HG03457 (cell line): ENCODE results near the gene STARD9.
"Not testable (repeated sequence)": the region's sequence is repeated elsewhere in the genome, so short reads cannot be mapped to it uniquely, and the experiment has no call there.

Experiments used
- ATAC-seq: cut with Tn5 transposase; IDR thresholded peaks from one replicate; pipeline ENCODE4 v1.9.1; 2021; ENCODE audit warnings: moderate number of reproducible peaks; ENCODE audit not compliant: unreplicated experiment

The STARD9 gene

DNA sequence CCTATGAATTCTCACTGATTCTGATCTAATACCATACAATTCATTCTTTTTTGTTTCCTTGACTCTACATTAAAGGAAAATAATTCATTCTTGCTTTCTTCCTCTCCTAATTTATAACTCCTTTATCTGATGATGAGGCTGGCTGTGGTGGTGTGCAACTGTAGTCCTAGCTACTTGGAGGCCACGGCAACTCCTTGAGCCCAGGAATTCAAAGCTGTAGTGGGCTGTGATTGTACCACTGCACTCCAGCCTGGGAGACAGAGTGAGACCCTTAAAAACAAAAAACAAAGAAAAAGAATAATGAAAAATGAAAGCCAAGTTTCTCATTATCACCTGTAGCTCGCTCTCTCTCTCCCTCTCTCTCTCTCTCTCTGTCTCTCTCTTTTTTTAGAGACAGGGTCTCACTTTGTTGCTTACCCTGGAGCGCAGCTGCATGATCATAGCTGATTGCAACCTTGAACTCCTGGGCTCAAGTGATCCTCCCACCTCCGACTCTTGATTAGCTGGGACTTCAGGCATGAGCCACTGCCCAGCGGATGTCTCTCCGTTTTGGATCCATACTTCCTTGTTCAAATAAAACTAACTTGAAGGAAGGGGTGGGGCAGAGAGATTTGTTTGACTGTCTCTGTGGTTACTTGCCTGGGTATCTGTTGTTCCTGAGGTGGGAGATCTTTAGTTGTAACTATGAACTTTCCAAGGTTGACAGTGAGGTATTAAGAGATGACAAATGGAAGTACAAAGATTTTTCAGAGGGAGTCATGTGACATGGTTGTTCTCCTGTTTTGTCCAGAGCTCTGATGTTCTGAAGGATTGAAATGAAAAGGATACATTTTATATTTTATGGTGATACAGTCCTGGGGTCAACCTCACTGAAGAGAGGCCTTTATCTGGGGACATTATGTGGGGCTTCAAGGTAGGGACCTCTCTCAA, 46.9 kb downstream of the STARD9 start:
- no peak for ATAC-seq

DNA sequence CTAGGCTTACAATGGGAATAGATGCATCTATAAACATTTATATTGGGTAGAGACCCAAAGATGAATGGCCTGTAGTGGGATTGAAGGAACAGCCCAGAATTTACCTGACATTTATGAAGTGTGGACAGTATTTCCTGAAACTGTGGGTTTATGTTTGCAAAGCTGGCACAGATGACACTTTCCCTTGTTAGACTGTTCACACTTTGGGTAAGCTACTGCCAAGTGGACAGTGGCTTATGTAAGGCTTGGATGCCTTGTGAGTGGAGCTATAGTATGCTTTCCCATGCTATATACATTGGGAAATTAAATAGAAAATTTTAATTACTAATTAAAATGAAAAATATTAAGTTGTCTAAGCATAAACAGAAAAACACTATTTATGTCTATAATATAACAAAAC, 48.5 kb downstream of the STARD9 start:
- ATAC-seq = no peak

GRCh38 chr15:42627485-42627884, 52.1 kb downstream of the STARD9 start:
- ATAC-seq = no peak

GRCh38 chr15:42628761-42629160, 53.4 kb downstream of the STARD9 start:
- ATAC-seq = no peak

DNA sequence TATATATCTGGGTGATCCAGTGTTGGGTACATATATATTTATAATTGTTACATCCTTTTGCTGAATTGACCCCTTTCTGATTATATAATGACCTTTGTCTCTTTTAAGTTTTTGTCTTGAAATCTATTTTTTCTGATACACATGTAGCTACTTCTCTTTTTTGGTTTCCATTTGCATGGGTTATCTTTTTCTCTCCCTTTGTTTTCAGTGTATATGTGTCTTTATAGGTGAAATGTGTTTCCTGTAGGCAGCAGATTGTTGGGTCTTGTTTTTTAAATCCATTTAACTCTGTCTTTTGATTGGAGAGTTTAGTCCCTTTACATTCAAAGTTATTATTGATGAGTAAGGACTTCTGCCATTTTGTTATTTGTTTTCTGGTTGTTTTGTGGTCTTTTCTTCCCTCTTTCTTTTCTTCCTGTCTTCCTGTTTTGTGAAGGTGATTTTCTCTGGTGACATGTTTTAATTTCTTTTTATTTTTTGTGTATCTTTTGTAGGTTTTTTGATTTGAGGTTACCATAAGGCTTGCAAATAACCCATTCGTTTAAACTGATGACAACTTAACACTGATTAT, 56.8 kb downstream of the STARD9 start:
- ATAC-seq = no peak

- no peak for ATAC-seq
Observed at GRCh38 chr15:42640109-42640508, 64.7 kb downstream of the STARD9 start.

- no peak for ATAC-seq
Observed at GRCh38 chr15:42650208-42651066, 75.0 kb downstream of the STARD9 start.

DNA sequence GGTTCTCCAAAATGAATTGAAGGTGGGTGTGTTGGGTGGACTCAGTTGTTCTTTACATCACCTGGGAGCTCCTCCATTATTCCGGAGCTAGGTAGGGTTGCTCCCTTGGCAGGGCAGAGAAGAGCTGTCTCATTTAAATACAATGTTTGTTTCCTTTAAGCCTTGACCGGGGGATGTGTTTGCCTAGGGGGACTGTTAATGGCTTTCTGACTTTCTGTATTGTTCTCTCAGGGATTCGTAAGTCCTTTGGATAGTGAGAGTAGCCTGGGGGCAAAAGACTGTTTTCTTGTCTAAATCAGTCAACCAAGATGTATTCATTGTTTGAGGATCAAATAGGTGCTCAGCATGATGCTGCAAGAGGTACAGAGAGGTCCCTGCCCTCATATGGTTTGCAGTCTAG, 90.4 kb downstream of the STARD9 start:
- no peak for ATAC-seq

DNA sequence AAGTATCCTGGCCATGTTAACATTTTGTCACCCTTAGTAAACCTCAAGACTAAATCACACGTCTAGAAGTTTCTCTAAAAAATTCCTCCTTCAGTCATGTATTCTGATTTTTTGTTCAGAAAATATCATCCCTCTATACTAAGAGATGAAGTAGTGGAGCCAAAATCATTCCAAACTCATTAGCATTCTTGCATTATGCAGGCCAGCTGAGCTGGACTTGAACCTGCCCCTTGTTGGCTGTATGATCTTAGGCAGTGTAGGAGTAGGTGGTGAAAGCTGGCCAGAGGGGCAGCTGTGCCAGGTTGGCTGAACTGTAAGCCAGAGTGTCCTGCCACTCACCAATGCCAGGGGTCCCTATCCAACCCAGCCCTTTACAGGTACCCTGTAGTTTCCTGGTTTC, 92.4 kb downstream of the STARD9 start:
- no peak for ATAC-seq

DNA sequence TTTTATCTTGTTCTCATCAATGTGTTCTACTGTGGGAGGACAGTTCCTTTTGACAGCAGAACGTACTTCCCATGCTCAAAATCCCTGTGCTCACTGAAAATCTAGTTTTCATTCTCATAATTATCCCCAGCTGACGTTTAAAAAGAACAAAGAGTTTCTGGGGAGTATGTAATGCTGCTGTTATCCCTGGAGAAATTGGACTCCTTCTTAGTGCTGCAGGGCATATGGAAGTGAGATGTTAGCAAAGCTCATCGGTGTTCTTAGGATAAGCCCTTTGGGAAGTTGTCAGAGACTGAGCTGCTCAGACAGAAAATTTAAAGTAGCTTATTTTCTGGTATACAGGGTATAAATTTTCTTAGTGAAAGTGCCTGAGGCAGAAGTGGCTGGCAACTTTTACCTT, 95.0 kb downstream of the STARD9 start:
- no peak for ATAC-seq

GRCh38 chr15:42672444-42672843, 97.0 kb downstream of the STARD9 start:
- no peak for ATAC-seq

- no peak for ATAC-seq
Observed at GRCh38 chr15:42674472-42674871, 99.1 kb downstream of the STARD9 start.

DNA sequence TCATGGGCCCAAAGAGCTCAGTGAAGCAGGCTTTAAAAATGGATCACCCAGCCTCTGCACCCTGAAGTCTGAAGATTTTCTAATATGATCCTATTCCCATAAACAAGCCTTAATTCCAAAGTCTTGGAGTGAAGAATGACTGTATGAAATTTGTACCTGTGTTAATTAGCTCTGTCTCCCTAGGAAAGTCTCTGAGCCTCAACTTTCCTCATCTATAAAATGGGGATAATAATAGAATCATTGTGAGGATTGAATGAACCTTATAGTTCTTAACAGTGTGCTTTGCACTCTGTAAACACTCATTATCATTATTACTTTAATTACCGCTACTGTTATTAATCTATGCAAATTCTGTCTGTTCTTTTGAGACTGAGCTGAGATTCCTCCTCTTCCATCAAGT, 99.6 kb downstream of the STARD9 start:
- ATAC-seq = no peak

DNA sequence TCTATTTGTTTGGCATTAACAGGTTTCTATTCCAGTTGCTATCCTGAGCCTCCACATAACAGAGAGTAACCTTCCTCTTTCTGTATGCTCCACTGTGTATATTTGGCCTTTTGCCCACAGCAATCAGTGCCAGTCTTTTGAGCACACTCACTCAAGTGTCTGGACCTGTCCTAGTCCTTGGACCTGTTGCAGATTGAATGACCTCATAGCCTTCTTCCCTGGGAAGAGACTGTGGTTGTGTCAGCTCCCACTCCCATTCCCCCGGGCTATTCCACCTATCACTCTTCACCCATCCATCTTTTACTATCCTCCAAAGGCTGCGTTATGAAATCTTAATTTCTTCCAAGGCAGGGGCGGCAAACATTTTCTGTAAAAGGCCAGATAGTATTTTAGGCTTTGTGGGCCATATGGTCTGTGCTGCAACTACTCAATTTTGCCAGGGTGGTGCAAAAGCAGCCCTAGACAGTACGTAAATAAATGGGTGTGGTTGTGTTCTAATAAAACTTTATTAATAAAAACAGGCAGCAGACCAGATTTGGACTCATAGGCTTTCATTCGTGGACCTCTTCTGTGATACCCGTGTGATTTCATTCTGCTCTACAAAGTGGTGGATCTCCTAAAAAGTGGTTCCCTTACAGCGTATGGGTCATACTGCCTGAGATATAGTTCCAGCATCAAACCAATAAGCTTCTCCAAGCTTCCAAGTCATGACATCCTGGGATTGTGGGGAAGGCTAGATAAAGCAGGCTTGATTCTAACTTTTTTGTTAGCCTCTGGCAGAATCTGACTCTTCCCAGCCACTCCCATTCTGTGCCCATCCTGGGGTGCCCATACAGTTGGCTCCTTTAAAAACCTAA, 104.1 kb downstream of the STARD9 start:
- no peak for ATAC-seq

DNA sequence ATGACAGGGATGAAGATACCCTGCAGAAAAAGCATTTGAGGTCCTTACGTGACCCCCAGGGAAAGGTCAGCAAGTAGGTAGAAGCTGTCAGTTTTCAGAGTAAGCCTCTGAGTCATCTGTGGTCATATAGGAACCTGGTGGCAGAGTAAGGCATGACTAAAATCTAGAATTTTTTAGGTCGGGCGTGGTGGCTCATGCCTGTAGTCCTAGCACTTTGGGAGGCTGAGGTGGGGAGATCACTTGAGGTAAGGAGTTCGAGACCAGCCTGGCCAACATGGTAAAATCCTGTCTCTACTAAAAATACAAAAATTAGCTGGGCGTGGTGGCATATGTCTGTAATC, 104.7 kb downstream of the STARD9 start:
- ATAC-seq = not testable (repeated sequence)

DNA sequence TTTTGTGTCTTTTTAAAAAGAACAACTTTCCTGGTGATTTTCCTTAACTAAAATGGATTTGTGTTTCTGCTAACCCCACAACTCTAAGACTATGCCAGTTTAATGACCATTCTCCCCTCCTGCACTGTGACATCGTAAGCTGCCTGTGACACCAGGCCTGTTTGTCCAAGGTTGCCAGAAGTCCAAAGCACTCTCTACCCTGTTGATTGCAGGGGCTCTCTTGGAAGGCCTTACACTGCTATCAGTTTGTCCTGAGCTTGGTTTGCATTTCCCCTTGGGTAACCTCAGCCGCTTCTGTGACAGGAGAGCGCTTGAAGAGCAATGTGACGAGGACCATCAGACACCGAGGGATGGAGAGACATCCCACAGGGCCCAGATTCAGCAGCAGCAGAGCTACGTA, 105.7 kb downstream of the STARD9 start:
- ATAC-seq = no peak

DNA sequence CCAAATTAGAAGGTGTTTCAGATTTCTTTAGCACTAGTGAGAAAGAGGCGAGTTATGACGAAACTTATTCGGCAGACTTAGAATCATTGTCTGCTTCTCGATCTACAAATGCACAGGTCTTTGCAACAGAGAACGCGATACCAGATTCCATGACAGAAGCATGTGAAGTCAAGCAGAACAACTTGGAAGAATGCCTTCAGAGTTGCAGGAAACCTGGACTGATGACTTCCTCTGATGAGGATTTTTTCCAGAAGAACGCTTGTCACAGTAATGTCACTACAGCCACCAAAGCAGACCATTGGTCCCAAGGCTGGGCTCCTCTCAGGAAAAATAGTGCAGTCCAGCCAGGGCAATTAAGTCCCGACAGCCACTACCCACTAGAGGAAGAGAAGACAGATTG, 110.9 kb downstream of the STARD9 start:
- ATAC-seq = no peak

- no peak for ATAC-seq
Observed at GRCh38 chr15:42687740-42688139, 112.3 kb downstream of the STARD9 start.

GRCh38 chr15:42688301-42688700, 112.9 kb downstream of the STARD9 start:
- ATAC-seq = no peak

DNA sequence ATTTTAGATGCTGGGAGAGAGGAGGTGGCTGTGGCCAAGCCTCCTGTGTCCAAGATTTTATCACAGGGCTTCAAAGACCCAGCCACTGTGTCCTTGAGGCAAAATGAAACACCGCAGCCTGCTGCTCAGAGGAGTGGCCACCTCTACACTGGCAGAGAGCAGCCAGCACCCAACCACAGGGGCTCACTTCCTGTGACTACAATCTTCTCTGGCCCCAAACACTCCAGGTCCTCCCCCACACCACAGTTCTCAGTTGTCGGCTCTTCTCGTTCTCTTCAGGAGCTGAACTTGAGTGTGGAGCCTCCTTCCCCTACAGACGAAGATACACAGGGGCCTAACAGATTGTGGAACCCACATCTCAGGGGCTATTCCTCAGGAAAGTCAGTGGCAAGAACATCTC, 115.9 kb downstream of the STARD9 start:
- ATAC-seq = no peak

DNA sequence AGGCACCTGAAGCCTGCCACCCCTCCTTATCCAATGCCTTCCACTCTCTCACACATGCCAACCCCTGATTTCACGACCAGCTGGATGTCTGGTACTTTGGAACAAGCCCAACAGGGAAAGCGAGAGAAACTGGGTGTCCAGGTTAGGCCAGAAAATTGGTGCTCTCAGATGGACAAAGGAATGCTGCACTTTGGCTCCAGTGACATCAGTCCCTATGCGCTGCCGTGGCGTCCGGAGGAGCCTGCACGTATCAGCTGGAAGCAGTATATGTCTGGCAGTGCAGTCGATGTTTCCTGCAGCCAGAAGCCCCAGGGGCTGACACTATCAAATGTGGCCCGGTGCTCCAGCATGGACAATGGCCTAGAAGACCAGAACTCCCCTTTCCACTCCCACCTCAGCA, 116.4 kb downstream of the STARD9 start:
- ATAC-seq = no peak
